D721Med (cell line): ENCODE results near the gene VIPR2.

Experiments
- DNase-seq: peaks from one replicate; pipeline ENCODE4 v3.0.0; 2011; ENCODE audit warnings: low spot score; ENCODE audit not compliant: insufficient read length
- FAIRE-seq: peaks from 2 replicates; lab custom pipeline; 2011; peaks lifted over from hg19 to GRCh38; lab: Jason Lieb, UNC
- TF ChIP-seq, protein P1 (sequence below): IDR thresholded peaks from 2 replicates; pipeline ENCODE4 v1.5.1; 2012; ENCODE audit warnings: mild to moderate bottlenecking, control low read depth; ENCODE audit not compliant: insufficient read depth; ENCODE audit errors: missing control alignments

VIPR2 gene

DNA sequence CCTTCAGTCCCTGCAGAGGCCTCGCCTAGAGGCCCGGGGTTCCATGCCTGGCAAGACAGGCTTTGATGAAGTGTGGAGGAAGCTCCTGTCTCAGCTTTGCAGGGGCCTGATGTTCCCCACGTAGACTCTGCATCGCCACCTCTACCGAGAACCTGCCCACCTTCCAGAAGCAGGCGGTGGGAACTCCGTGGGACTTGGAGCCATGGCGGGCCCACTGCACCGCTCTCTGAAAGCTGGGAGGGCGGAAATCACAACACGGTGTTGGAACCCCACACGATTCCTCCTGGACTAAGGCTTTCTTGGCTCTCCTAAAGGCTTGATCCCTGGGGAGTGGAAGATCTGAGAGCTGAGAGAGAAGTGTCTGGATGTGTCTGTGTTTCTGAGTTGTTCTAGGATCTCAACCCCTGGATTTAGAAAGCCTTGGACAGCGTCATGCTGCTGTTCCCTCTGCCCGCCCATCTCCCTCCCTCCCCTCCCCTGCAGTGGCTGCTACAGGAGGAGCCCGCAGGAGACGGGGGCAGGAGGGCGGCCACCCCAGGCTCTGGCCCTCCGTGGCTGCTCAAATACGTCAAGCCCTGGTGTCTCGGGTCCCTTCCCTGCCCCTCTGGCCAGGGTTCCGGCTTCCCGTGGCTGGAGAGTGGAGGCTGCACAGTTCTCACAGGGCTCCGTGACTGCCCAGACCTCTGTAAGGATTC lies 79.7 kb downstream of the VIPR2 start:
- TF ChIP-seq, protein P1, sequence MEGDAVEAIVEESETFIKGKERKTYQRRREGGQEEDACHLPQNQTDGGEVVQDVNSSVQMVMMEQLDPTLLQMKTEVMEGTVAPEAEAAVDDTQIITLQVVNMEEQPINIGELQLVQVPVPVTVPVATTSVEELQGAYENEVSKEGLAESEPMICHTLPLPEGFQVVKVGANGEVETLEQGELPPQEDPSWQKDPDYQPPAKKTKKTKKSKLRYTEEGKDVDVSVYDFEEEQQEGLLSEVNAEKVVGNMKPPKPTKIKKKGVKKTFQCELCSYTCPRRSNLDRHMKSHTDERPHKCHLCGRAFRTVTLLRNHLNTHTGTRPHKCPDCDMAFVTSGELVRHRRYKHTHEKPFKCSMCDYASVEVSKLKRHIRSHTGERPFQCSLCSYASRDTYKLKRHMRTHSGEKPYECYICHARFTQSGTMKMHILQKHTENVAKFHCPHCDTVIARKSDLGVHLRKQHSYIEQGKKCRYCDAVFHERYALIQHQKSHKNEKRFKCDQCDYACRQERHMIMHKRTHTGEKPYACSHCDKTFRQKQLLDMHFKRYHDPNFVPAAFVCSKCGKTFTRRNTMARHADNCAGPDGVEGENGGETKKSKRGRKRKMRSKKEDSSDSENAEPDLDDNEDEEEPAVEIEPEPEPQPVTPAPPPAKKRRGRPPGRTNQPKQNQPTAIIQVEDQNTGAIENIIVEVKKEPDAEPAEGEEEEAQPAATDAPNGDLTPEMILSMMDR: no peak
- FAIRE-seq (no peak), DNase-seq (no peak)

DNA sequence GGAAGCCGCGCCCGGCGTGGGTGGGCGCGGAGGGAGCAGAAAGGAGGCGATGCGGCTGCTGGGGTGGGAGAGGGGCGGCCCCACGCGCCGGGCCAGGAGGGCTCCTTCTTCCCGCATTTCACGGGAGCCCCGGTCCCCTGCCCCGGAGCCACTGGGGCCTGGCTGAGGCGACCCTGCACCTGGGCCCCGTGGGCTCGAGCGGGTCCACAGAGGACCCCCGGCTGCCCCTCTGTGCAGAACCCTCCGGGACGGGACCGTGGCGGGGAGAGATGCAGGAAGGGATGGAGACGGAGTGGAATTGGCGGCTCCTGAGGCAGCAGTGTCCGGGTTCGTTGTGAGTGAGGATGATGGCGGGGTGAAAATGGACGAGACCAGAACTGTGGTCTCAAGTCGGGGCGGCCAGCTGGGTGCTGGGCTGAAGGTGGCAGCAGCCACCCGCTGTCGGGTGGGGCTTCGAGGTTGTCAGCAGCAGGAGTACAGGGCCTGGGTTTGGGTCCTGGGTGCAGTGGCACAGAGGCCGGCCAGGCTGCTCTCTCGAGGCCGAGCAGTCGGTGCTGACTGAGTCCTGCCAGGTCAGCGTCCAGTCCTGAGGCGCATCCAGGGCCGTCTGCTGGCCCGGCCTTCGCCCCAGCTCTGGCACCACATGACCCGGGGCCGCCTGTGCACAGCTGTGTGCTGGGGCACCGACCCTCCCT lies 80.4 kb downstream of the VIPR2 start:
- FAIRE-seq (no peak), DNase-seq (no peak)
- TF ChIP-seq, protein P1: no peak

DNA sequence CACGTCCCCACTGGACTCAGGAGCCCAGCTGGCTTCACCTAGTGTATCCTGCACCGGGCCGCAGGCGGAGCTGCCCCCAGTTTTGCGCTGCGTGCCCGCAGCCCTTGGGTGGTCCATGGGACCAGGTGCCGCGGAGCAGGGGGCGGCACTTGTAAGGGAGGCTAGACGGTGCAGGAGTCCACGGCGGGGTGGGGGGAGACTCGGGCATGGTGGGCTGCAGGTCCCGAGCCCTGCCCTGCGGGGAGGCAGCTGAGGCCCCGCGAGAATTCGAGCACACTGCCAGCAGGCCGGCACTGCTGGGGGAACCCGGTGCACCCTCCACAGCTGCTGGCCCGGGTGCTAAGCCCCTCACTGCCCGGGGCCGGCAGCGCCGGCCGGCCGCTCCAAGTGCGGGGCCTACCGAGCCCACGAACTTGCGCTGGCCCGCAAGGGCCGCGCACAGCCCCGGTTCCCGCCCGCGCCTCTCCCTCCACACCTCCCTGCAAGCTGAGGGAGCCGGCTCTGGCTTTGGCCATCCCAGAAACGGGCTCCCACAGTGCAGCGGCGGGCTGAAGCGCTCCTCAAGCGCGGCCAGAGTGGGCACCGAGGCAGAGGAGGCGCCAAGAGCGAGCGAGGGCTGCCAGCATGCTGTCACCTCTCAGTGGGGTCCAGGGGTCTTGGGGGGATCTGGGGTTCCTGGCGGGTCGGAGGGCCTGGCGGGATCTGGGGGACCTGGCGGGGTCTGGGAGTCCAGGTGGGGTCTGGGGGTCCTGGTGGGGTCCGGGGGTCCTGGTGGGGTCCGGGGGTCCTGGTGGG lies 81.4 kb downstream of the VIPR2 start:
- TF ChIP-seq, protein P1: no peak
- FAIRE-seq: no peak
- DNase-seq: no peak

DNA sequence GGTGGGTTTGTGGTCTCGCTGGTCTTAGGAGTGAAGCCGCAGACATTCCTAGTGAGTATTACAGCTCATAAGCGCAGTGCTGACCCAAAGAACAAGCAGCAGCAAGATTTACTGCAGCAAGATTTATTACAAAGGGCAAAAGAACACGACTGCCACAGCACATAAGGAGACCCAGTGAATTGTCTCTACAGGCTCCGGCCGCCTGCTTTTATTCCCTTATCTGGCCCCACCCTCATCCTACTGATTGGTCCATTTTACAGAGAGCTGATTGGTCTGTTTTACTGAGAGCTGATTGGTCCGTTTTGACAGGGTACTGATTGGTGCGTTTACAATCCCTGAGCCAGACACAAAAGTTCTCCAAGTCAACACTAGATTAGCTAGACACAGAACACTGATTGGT lies 82.1 kb downstream of the VIPR2 start:
- FAIRE-seq (no peak), DNase-seq (no peak)
- TF ChIP-seq, protein P1: no peak

DNA sequence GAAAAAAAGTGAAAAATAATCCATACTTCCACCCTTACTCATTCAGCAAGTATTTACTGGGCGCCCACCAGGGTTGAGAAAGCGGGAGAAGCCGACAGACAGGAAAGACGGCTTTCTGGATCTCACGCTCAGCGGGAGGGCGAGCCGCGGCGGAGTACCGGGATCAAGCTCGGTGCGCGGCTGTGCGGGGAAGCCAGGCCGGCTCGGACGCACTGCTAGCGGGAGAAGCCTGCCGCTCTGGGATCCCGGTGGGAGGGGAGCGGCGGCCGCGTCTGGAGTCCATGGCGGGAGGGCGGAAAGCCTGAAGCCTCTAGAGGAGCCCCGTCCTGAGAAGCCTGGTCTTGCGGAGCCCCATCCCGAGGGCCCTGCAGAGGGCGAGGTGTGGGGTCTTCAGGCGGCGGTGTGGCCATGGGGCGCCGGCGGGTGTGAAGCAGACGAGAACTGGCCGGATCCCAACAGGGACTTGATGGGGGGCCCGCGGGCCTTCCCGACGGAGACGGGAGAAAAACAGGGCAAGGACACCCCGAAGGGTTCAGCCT lies 82.9 kb downstream of the VIPR2 start:
- FAIRE-seq: no peak
- TF ChIP-seq, protein P1: no peak
- no peak for DNase-seq

DNA sequence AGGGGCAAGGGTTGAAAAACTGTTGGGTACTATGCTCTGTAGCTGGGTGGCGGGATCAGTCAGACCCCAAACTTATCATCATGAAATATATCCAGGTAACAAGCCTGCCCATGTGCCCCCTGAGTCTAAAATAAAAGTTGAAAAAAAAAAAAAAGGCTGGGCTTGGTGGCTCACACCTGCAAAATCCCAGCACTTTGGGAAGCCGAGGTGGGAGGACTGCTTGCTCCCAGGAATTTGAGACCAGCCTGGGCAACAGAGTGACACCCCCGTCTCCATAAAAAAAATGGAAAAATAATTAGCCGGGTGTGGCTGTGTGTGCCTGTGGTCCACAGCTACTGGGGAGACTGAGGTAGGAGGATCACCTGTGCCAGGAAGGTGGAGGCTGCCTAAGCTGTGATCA lies 83.5 kb downstream of the VIPR2 start:
- TF ChIP-seq, protein P1: no peak
- FAIRE-seq (no peak), DNase-seq (no peak)
